DMS 273 (cell line): ENCODE results near the gene ASB15.
A peak's percentile ranks its signal among the peaks of the same experiment; 100 is the strongest.
"Not testable (repeated sequence)": the region's sequence is repeated elsewhere in the genome, so short reads cannot be mapped to it uniquely, and the experiment has no call there.

Source experiments
- DNase-seq: peaks from one replicate; lab custom pipeline; 2025; ENCODE audit not compliant: unreplicated experiment; lab: John Stamatoyannopoulos, UW

The ASB15 gene

DNA sequence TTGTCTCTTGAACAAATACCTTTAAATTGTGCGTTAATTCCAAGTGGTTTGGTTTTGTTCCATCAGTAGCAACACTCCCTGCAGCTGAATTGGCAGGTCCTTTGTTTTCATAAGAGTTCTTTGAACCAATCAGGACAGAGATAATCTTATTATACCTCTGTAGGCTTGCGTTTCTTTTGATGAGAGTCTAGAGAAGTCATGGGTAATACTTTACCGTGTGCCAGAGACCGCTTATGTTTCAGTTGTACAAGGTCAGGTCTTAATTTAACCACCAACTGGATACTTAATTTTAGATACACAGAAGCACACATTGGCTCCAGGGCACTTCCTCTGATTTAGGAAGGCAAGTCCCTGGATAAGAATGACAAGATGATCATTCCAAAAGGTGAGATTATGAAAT lies at the start of gene ASB15:
Gene ASB15, plus strand, starts transcription at position 292 of the 400 bp plus-strand sequence. CDS start 12,682 bp downstream, outside the sequence.
- peak; percentile 30 for DNase-seq

DNA sequence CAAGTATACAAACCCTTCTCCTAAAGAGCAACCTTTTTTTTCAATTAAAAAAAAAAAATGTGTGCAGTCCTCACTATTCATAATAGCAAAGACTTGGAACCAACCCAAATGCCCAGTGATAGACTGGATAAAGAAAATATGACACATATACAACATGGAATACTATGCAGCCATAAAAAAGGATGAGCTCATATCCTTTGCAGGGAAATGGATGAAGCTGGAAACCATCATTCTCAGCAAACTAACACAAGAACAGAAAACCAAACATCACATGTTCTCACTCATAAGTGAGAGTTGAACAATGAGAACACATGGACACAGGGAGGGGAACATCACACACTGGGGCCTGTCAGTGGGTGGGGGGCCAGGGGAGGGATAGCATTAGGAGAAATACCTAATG lies 49.5 kb upstream of the ASB15 start:
- not testable (repeated sequence) for DNase-seq

DNA sequence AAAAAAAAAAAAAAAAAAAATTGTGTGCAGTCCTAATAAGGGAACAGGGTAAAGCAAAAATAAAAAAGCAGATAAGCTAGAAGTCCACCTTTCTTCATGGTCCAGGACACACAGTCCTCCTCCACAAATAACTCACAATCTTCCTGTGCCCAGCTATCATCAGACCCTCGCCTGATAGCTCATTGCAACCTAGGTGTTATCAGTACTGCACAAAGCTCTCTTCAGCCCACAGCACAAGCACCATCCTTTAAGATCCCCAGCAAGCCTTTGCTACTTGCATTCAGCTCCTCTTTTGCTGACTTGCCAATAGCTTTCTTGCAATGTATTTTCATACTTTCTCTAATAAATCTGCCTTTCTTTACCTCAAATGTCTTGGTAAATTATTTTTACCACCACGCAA lies 49.0 kb upstream of the ASB15 start:
- DNase-seq, result no peak

DNA sequence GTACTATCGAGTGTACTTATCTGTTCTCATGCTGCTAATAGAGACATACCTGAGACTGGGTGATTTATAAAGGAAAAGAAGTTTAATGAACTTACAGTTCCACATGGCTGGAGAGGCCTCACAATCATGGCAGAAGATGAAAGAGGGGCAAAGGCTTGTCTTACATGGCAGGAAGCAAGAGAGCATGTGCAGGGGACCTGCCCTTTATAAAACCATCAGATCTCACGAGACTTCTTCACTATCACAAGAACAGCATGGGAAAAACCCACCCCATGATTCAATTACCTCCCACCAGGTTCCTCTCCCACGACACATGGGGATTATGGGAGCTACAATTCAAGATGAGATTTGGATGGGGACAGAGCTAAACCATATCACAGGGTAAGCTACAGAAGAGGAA lies 48.5 kb upstream of the ASB15 start:
- DNase-seq, result no peak

DNA sequence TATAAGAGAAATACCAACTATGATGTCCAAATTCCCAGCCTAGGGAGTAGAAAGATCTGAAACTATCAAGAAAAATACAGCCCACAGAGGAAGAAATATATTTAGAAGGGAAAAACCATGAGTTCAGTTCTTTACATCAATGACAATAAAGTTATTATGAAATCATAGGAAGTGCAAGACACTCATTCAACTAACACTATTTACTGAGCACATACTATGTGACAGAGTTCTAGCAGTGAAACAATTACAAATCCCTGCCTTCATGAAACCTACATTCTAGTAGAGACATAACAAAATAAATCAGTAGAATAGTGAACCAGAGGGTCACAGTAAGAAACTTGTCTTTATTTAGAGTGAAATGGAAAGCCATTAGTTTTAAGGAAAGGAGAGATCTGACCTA lies 46.1 kb upstream of the ASB15 start:
- no peak for DNase-seq

DNA sequence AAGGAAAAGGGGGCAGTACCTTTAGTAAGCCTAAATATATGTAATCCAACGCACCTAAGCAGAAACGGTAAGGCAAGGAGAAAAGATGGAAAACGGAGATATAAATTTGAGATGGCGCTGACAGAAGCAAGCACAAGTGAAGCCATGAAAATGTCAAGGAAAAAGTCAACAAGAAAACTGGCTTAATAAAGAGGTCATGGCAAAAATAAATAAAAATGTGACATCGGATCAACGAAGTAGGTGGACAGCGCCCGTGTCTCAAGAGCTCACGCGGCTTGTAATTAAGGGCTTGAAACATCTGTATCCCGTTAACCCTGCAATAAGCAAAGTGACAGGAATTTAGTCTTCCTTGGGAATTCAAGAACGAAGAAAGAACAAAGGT lies 44.6 kb upstream of the ASB15 start:
- peak; percentile 56 for DNase-seq

DNA sequence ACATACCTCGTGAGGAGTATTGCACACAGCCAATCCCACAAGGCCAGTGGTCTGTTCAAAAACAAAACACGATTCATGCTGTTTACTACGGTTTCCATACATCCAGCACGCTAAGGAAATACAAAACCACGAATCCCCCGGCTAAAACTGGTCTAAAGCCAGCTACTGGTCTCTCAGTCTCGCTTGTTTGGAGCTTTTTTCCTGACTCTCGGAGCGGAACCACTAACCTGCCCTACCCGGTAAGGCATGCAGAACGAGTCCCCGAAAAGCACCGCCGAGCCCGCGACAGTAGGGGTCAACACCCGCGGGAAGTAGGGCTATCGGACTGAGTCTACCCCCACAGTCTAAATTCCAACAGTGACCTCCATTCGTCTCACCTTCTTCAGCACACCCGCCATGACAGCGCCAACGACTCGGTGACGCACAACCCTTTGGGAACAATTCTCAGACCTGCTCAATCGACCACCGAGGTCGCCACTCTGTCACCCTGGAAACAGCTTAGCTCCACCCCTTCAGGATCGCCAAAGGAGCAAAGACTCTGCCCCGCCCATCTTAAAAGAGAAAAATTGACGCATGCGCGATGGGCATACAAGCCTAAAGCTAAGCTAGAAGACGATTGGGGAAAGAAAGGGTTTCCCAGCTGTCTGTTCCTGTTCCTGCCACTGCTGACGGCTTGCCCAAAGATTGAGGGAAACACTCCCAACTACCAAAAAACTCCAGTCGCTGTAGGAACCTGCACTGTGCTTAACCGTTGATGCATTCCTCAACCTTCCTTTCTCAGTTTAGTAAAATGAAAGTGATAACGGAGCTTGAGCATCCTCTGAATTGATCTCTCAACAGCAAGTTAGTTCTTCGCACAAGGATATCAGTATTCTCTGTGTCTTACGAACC lies 44.0 kb upstream of the ASB15 start, which contains the start of gene NDUFA5:
Gene NDUFA5, minus strand, starts transcription at position 421 of the 891 bp plus-strand sequence. Its CDS starts 23 bp downstream, at position 398.
- DNase-seq, result peak; percentile 100

DNA sequence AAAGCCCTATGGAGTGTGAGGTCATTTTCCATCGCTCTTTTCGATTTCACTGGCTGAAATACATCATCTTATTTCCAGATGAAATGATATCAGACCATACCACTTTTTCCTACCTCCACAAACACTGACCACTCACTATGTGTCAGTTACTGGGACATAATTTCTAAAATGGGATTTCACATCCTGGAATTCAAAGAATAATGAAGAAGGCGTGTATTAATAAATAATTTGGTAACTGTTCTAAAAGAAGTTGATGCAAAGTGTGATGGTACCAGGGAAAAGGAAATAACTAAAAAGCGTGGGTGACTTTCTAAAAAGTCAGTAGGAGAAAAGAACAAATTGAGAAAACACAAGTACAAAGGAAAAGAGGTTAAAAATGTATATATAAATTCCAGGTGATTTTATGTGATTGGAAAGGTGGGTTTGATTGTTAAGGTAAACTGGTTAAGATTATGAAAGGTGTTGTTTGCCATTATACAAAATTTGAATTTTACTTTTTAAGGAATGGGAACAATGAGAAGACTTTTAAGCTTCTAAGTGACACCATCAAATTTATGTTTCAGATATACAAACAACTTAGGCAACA lies 43.2 kb upstream of the ASB15 start:
- DNase-seq, result no peak

DNA sequence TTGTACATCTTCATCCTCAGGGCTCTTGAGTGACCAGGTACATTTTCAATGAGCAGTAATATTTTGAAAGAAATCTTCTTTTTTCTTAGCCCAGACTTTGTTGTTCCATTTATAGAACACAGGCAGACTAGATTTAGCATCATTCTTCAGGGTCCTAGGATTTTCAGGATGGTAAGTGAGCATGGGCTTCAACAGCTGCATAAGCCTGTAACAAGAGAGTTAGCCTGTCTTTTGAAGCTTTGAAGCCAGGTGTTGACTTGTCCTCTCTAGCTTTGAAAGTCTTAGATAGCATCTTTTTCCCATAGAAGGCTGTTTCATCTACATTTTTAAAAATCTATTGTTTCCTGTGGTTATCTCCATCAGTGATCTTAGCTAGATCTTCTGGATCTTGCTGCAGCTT lies 39.5 kb upstream of the ASB15 start:
- DNase-seq, result no peak

DNA sequence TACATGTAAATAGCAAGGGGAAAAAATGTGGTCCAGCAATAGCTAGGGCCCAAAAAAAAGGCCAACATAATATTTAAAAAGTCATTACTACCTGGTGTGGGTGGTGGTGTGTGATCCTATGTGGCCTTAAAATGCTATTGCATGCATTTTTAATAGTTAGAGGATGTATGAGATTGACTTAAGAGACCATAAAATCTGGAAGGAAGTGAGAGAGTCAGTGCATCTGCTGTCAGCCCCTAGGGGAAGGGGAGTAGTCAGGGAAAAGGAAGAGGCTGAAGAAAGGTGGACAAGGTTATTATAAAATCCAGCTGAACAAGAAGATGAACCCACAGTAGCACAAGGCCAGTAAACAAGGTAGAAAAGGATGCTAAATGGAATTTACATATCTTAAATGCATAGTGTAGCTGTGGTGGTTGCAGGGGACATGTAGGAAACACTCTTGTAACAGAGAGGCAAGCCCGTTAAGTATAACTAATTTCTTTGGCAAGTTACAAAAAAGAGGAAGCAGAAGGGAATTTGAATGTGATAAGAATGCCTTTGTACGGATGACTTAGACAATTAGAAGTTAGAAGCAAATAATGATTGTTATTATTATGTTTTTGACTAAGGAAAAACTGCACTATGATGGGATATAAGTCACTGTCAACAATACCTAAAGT lies 32.1 kb upstream of the ASB15 start:
- DNase-seq, result no peak

DNA sequence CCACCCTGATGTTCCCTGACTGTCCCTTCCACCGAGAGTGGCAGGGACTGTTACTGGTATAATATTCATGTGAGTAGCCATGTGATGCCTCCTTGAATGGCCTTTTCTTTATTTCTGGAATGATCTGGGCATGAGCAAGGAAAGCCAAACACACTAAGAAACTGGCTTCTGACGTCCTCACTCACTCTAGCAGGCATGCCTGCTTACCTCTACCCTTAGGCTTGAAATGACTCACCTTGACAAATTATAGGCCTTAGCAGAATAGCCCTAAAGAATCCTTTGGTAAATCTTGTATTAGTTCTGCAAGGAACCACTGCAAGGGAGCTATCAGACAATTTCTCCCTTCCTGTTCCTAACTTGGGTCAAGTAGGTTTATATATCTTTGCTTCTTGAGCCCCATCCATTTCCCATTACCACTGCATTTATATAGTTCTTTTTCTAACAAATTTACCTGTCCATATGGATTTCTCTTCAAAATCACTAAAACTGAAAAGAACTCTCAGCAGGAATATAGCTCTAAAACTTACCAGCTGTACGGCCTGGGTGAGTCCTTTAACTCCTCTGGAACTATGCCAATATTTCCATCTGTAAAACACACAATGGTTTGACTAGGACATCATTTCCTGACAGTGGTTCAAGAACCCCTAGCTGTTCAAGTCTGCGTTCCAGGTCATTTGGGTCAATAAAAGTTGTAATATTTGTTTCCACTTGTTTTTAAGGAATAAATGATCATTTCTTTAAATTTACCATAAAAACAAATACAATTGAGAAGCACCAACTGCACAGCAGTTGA lies 31.0 kb upstream of the ASB15 start:
- peak; percentile 56 for DNase-seq

DNA sequence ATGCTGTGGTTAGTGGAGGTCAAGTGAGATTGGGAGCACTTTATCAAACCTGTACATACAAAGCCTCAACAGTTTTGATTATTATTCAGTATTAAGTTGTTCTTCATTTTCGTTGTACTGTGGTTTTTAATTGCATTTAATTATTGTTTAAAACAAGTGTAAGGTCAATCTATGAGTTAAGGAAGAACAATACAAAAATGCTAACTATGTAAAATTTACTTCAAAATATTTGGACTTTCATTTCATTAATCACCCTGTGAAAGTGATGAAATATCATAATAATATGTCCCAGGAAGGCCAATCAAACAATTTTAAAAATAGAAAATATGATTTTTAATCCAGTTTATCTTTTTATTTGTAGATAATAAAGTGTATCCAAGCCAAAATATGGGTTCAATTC lies 30.4 kb upstream of the ASB15 start:
- DNase-seq, result no peak

DNA sequence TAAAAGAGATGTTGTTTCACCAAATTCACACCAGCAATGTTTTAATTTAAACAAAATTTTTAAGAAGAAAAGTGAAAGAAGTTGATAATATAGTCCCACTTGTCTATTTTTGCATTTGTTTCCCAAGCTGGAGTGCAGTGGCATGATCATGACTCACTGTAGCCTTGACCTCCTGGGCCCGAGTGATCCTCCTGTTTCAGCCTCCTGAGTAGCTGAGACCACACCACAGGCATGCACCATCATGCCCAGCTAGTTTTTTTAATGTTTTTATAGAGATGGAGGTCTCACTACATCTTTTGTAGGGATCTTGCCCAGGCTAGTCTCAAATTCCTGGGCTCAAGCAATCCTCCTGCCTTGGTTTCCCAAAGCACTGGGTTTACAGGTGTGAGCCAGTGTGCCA lies 29.9 kb upstream of the ASB15 start:
- DNase-seq, result no peak

DNA sequence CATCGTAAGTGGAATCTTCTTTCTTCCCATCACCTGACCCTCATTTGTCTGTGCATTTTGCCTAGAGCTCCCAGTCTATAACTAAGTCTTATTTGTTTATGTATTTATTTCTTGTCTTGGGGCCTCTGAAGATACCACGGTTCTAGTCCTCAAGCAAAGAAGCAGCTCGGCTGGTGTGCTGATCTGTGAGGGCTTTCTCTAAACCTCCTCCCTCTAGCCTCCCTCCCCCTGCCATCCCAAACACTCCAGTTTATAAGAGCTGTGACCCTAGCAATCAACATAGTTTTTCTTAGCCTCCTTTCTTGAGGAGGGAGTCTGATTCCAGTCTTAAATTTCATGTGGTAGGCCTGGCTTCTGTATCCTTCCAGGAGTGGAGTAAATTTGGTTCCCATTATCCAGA lies 28.3 kb upstream of the ASB15 start:
- no peak for DNase-seq

DNA sequence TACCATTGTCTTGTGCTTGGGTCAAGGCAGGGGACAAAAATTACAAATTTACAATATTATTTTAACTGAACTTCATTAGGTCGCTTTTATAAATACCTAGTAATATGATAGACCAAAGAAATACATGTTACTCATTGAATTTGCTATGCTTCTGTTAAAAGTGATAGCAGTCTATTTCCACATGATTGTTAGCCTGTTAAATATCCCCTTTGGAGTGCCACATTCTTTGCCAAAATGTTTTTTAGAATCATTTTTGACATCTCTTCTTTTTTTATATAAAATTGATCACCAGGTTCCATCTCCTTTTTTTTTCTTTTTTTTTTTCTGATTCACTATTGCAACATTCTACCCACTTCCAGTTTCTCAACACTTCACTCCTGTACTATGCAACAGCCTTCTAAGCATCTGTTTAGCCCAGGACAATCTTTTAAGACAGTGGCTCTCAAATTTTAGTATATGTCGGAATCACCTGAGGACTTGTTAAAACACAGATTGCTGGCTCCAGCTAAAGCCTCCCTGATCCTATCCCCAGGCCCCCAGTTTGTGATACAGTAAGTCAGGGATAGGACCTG lies 27.6 kb upstream of the ASB15 start:
- no peak for DNase-seq

DNA sequence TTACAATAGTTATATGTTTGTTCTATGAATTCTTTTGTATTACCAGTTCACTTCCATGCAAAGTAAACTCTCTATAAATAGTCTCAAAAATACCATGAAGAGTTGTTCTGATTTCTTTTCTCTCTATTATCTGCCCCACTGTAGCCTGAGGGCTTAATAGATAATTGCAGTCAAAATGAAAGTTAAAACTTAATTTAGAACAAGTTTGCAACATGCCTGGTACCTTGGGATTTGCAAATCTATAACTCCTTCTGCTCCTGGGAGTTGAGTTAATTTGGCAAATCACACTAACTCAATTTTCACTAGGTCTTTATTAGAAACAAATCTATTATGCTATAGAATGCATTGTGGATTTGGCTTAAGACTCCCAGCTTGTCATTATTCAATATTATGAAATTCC lies 22.2 kb upstream of the ASB15 start:
- no peak for DNase-seq

DNA sequence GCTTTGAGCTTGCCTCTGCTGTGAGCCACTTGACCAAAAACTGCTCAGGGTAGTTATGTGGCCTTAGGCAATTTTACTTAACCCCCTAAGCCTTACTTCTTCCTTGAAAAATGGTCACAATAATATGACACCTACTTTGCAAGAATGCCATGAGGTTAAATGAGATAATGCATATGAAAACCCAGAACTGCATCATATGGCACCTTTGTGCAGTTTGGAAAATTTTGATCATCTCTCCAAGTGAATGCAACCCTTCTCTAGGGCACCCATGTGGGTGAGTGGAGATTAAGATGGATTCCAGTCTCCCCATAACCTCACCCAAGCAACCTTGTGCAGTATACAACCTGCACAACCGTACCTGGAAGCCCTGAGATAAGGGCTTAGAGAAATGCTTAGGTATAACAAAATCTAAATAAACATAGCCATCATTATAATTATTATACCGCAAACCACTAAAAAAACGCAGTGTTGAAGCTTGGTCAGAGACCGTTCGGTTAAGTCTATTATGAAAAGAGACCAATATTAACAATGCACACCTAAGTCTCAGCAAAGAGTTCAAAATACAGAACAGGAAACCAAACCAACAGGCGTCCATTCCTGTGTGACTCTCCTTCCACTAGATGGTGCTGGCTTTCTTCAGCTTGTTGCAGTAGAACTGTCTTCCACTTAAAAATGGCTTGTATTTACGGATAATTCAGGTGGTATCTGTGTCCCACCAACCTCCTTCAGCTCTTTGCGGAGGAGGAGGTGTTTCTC lies 21.0 kb upstream of the ASB15 start:
- DNase-seq, result peak; percentile 62

DNA sequence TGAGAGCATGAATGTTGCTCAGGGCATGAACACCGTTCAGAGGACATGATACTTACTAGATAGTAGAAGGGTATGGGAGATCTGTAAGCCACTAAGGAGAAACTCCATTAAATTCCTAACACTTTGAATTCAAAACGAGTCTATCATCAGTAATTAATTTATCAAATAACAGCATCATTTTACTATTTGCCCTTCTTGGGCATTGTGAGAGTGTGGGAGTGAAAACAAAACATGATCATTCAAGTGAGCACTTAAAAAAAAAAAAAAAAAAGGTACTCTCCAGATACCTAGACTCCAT lies 20.5 kb upstream of the ASB15 start:
- no peak for DNase-seq

DNA sequence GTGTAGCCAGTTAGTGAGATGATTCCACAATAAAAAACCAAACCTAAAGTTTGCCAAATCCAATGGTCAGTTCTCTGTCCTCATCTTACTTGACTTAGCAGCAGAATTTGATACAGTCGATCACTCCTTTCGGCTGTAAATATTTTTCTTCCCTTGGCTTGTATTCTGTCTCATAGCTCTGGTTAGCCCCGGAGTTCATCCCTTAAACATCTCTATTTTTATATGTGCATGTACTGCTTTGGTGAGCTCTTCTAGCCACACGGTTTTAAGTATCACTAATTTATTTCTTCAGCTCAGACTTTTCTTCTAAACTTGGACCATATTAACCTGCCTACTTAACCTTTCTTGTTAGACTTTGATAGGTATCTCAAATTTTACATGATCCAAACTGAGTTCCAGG lies 17.8 kb upstream of the ASB15 start:
- no peak for DNase-seq

DNA sequence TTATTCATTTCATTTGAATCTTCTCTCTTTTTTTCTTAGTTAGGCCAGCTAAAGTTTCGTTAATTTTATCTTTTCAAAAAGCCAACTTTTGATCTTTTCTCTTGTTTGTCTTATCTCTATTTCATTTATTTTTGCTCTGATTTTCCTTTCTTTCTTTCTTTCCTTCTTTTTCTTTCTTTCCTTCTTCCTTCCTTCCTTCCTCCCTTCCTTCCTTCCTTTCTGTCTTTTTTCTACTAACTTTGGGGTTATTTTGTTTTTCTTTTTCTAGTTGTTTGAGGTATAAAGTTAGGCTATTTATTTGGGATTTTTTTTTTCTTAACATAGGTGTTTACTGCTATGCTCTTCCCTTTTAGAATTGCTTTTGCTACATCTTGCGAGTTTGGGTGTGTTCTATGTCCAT lies 13.2 kb upstream of the ASB15 start:
- DNase-seq, result no peak
